IMR-90 (cell line): ENCODE data around the gene THRB. TPM values are rescaled to one million over a fixed set of nuclear protein-coding genes. Genes with fewer than 3 reads are reported as not detected.

Experiments used
- ATAC-seq: fragments of 200-7000 bp; cut with Tn5 transposase; 2 replicates; pipeline ENCODE4 v1.9.1; 2020; ENCODE audit warnings: low read depth, mild to moderate bottlenecking, moderate library complexity
- BruUV-seq: library from RNA; stranded (reverse); fragments of 400-500 nt; replicated peaks from 2 replicates; lab custom pipeline; 2021; lab: Mats Ljungman, UMichigan
- CTCF ChIA-PET: fragments of 300-600 bp; formaldehyde crosslinking; extraction: SDS; loops from one replicate; lab custom pipeline; 2021; ENCODE audit warnings: antibody characterized with exemption; lab: Yijun Ruan, JAX
- POLR2A ChIA-PET: fragments of 300-600 bp; sonication (Branson Sonifier 250); formaldehyde crosslinking; loops from one replicate; lab custom pipeline; 2022; ENCODE audit warnings: antibody characterized with exemption; ENCODE audit not compliant: unreplicated experiment; lab: Charles Lee
- DNase-seq: peaks from one replicate; pipeline ENCODE4 v3.0.0; 2013
- H2AFZ ChIP-seq: replicated peaks from 2 replicates; pipeline ENCODE3; 2013; ENCODE audit warnings: low read length, mild to moderate bottlenecking; ENCODE audit not compliant: poor library complexity
- H2AK5ac ChIP-seq: 2 replicates; pipeline ENCODE4 v1.6.1; 2013; ENCODE audit warnings: low read depth, low read length, inconsistent platforms
- H2AK9ac ChIP-seq: replicated peaks from 2 replicates; pipeline ENCODE3; 2013; ENCODE audit warnings: mild to moderate bottlenecking, low read depth, low read length, moderate library complexity; ENCODE audit not compliant: poor library complexity
- H2BK120ac ChIP-seq: 2 replicates; pipeline ENCODE4 v1.6.1; 2013; ENCODE audit warnings: low read depth, low read length, inconsistent platforms
- H2BK15ac ChIP-seq: 3 replicates; pipeline ENCODE4 v1.6.1; 2013; ENCODE audit warnings: low read depth, low read length, inconsistent platforms
- H2BK20ac ChIP-seq: 2 replicates; pipeline ENCODE4 v1.6.1; 2013; ENCODE audit warnings: low read depth, mild to moderate bottlenecking, inconsistent platforms, low read length, moderate library complexity
- H2BK5ac ChIP-seq: 2 replicates; pipeline ENCODE4 v1.6.1; 2013; ENCODE audit warnings: mild to moderate bottlenecking, low read depth, low read length, inconsistent platforms; ENCODE audit not compliant: poor library complexity, severe bottlenecking
- H3K14ac ChIP-seq: replicated peaks from 2 replicates; pipeline ENCODE4 v1.6.1; 2013; ENCODE audit warnings: low read depth, low read length, inconsistent platforms
- H3K18ac ChIP-seq: 2 replicates; pipeline ENCODE4 v1.6.1; 2013; ENCODE audit warnings: low read depth, low read length, control low read depth
- H3K23ac ChIP-seq: 2 replicates; pipeline ENCODE4 v1.6.1; 2013; ENCODE audit warnings: low read depth, low read length, inconsistent platforms
- H3K27ac ChIP-seq: 2 replicates; pipeline ENCODE4 v1.5.1; 2013; ENCODE audit warnings: mild to moderate bottlenecking, control low read depth, low read length; ENCODE audit not compliant: insufficient read depth
- H3K27me3 ChIP-seq: 2 replicates; pipeline ENCODE4 v1.6.1; 2013; ENCODE audit warnings: low read length; ENCODE audit not compliant: control insufficient read depth, insufficient read depth
- H3K36me3 ChIP-seq: 2 replicates; pipeline ENCODE4 v1.6.1; 2013; ENCODE audit warnings: low read length, mixed read lengths; ENCODE audit not compliant: control insufficient read depth, insufficient read depth
- H3K4ac ChIP-seq: 2 replicates; pipeline ENCODE4 v1.6.1; 2013; ENCODE audit warnings: low read depth, low read length, inconsistent platforms
- H3K4me1 ChIP-seq: 2 replicates; pipeline ENCODE4 v1.6.1; 2013; ENCODE audit warnings: low read length, mixed read lengths; ENCODE audit not compliant: control insufficient read depth, insufficient read depth
- H3K4me2 ChIP-seq: 2 replicates; pipeline ENCODE4 v1.6.1; 2013; ENCODE audit warnings: low read depth, mild to moderate bottlenecking, control low read depth, low read length, moderate library complexity
- H3K4me3 ChIP-seq: 2 replicates; pipeline ENCODE4 v1.5.1; 2013; ENCODE audit warnings: low read depth, mild to moderate bottlenecking, control low read depth, low read length, moderate library complexity; ENCODE audit not compliant: insufficient read depth
- H3K56ac ChIP-seq: 2 replicates; pipeline ENCODE4 v1.6.1; 2013; ENCODE audit warnings: low read length, inconsistent platforms; ENCODE audit not compliant: insufficient read depth; ENCODE audit errors: extremely low read depth
- H3K79me1 ChIP-seq, 2 experiments: 2 replicates each; pipeline ENCODE4 v1.6.1; 2013; ENCODE audit warnings: low read length in 2 of 2, inconsistent platforms in 1 of 2, low read depth in 1 of 2
- H3K9ac ChIP-seq: 2 replicates; pipeline ENCODE4 v1.6.1; 2013; ENCODE audit warnings: low read depth, low read length, control low read depth
- H3K9me1 ChIP-seq: 2 replicates; pipeline ENCODE4 v1.6.1; 2013; ENCODE audit warnings: low read length, inconsistent platforms; ENCODE audit not compliant: insufficient read depth
- H3K9me3 ChIP-seq: 2 replicates; pipeline ENCODE4 v1.6.1; 2013; ENCODE audit warnings: low read length; ENCODE audit not compliant: control insufficient read depth, insufficient read depth
- H4K20me1 ChIP-seq: 2 replicates; pipeline ENCODE4 v1.6.1; 2013; ENCODE audit warnings: low read length, inconsistent platforms; ENCODE audit not compliant: insufficient read depth
- H4K5ac ChIP-seq: 2 replicates; pipeline ENCODE4 v1.6.1; 2013; ENCODE audit warnings: mild to moderate bottlenecking, low read depth, low read length, control low read depth
- H4K8ac ChIP-seq, 2 experiments: 2 replicates each; pipeline ENCODE4 v1.6.1; 2013; ENCODE audit warnings: low read depth in 2 of 2, low read length in 2 of 2, control low read depth in 1 of 2, inconsistent platforms in 1 of 2
- H4K91ac ChIP-seq: 2 replicates; pipeline ENCODE4 v1.6.1; 2013; ENCODE audit warnings: low read depth, low read length, inconsistent platforms; ENCODE audit not compliant: insufficient read depth
- CEBPB ChIP-seq: IDR thresholded peaks from 2 replicates; pipeline ENCODE4 v1.6.1; 2012; ENCODE audit warnings: low read depth, low read length, improper control_type of control experiment
- CHD1 ChIP-seq: IDR thresholded peaks from 2 replicates; pipeline ENCODE4 v1.6.1; 2012; ENCODE audit warnings: low read depth, low read length, improper control_type of control experiment
- CTCF ChIP-seq: conservative IDR thresholded peaks from 2 replicates; pipeline ENCODE4 v1.5.1; 2012; ENCODE audit warnings: mild to moderate bottlenecking, low read depth, low read length, improper control_type of control experiment
- MAZ ChIP-seq: IDR thresholded peaks from 2 replicates; pipeline ENCODE4 v1.6.1; 2012; ENCODE audit warnings: low read depth, mild to moderate bottlenecking, low read length, improper control_type of control experiment, moderate library complexity, borderline replicate concordance
- MXI1 ChIP-seq: IDR thresholded peaks from 2 replicates; pipeline ENCODE4 v1.6.1; 2012; ENCODE audit warnings: low read depth, mild to moderate bottlenecking, low read length, moderate library complexity, borderline replicate concordance
- NFE2L2 ChIP-seq: fragments of 150-350 bp; IDR thresholded peaks from 2 replicates; pipeline ENCODE4 v1.6.1; 2016; ENCODE audit warnings: low read depth, mild to moderate bottlenecking, low read length
- POLR2A ChIP-seq: IDR thresholded peaks from 2 replicates; pipeline ENCODE4 v1.6.1; 2012; ENCODE audit warnings: mild to moderate bottlenecking, low read depth, low read length
- RAD21 ChIP-seq: IDR thresholded peaks from 2 replicates; pipeline ENCODE4 v1.6.1; 2012; ENCODE audit warnings: low read length, improper control_type of control experiment
- RFX5 ChIP-seq: IDR thresholded peaks from 2 replicates; pipeline ENCODE4 v1.8.0; 2012; ENCODE audit warnings: low read depth, mild to moderate bottlenecking, low read length, moderate library complexity
- SMC3 ChIP-seq: fragments of 150-350 bp; IDR thresholded peaks from 2 replicates; pipeline ENCODE4 v1.6.1; 2016; ENCODE audit warnings: low read depth, mild to moderate bottlenecking, antibody characterized with exemption, low read length, moderate library complexity
- WGBS, 2 experiments: methylation state at CpG; one replicate each; pipeline versions ENCODE4 v1.1.5 to v1.1.7; 2013; ENCODE audit warnings: missing lambda C conversion rate in 2 of 2; ENCODE audit not compliant: insufficient read length in 1 of 2; ENCODE audit errors: extremely low coverage in 2 of 2; 5-methylcytosine and 5-hydroxymethylcytosine counted together
- dilution Hi-C: fragments of 300-500 bp; cut with HindIII; formaldehyde crosslinking; loops from one replicate; pipeline ENCODE4 v1.14.3; 2018; ENCODE audit warnings: low sequenced_read_pairs; ENCODE audit not compliant: unreplicated experiment
- in situ Hi-C: fragments of 300-500 bp; cut with MboI; formaldehyde crosslinking; loops from 3 replicates; pipeline ENCODE4 v1.14.3; 2019; ENCODE audit warnings: low sequenced_read_pairs, inconsistent platforms, mixed read lengths
- intact Hi-C: fragments of 100-400 bp; cut with micrococcal nuclease; formaldehyde crosslinking; loops from 2 replicates; pipeline ENCODE4 v1.10.0; 2022
- polyA plus RNA-seq, 3 experiments: library from polyadenylated mRNA; depleted of rRNA; stranded (reverse); fragments of >200 nt; gene quantifications; 2 replicates each; pipeline ENCODE4 v1.2.3, GENCODE V29; 2012; ENCODE audit warnings: low replicate concordance in 1 of 3
- total RNA-seq: library from RNA; depleted of rRNA; stranded (reverse); fragments of >200 nt; gene quantifications from 2 replicates; pipeline ENCODE4 v1.2.3, GENCODE V29; 2012
- TF ChIP-seq, protein P1 (sequence below): fragments of 150-350 bp; IDR thresholded peaks from 2 replicates; pipeline ENCODE4 v1.6.1; 2016; ENCODE audit warnings: low read depth, mild to moderate bottlenecking, low read length, moderate library complexity, borderline replicate concordance
- TF ChIP-seq, protein P2 (sequence below): fragments of 150-350 bp; IDR thresholded peaks from 2 replicates; pipeline ENCODE4 v1.6.1; 2017; ENCODE audit warnings: mild to moderate bottlenecking, antibody characterized with exemption, low read length, low read depth

Gene THRB
- total and polyA plus RNA-seq, 2 of the 4 experiments (the other 2 are of a cell fraction), result under 0.01 TPM; not detected in 1

DNA sequence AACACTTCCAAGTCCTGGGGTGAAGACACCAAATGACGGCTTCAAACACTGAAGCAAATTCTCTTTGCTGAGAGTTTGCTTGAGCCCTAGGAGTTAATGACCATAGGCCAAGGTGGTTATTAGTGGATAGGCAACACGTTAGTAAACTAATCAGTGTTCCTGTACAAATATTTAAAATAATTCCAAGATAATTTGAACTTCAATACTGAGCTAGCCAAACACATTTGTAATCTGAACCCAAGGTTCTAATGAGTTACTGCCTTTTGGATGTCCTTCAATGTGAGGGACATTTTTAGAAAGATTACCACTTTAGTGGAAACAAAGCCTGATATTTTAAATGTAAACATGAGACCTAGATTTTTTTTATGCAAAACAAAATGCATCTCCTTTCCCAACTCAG, 94.6 kb downstream of the THRB start:
- Histone ChIP-seq H3K14ac (no peak overlapping the region), H3K27me3 (no peaks in the 10 kb centered on the region), H3K23ac (no peak overlapping the region), H3K4me3 (no peak overlapping the region), H4K91ac (no peak overlapping the region), H3K4me1 (no peaks in the 10 kb centered on the region), H3K4ac (no peak overlapping the region), H3K9me1 (no peaks in the 10 kb centered on the region), H2BK20ac (no peak overlapping the region), H4K20me1 (no peaks in the 10 kb centered on the region), H3K9me3 (no peaks in the 10 kb centered on the region), H3K36me3 (no peaks in the 10 kb centered on the region), H3K56ac (no peak overlapping the region), H2AK9ac (no peak overlapping the region), H2AFZ (no peak overlapping the region), H3K4me2 (no peak overlapping the region), H3K9ac (no peak overlapping the region), H4K8ac (no peak overlapping the region), H3K18ac (no peak overlapping the region), H3K27ac (no peak overlapping the region), H2AK5ac (no peak overlapping the region), H4K5ac (no peak overlapping the region), H2BK5ac (no peak overlapping the region), H3K79me1 (no peaks in the 10 kb centered on the region), H2BK120ac (no peak overlapping the region), H2BK15ac (no peak overlapping the region)
- CTCF ChIA-PET, result interaction anchor here (0.7 kb wide), 1 partner anchor 615 kb away, joined by 3 read pairs; no protein-coding TSS in a partner anchor
- DNase-seq, result no peak
- in situ Hi-C loops (no loop called here), intact Hi-C loops (loop anchor here (1.0 kb wide), 1 partner anchor 23 kb away; no protein-coding TSS in a partner anchor), dilution Hi-C loops (no loop called here)
- no peak for ATAC-seq
- BruUV-seq, result no TSS peak
- TF ChIP-seq CHD1 (no peak), POLR2A (no peak), SMC3 (no peak), RAD21 (no peak), MXI1 (no peak), CEBPB (no peak), NFE2L2 (no peak), MAZ (no peak), RFX5 (no peak), CTCF (no peak)
- TF ChIP-seq, protein P1, sequence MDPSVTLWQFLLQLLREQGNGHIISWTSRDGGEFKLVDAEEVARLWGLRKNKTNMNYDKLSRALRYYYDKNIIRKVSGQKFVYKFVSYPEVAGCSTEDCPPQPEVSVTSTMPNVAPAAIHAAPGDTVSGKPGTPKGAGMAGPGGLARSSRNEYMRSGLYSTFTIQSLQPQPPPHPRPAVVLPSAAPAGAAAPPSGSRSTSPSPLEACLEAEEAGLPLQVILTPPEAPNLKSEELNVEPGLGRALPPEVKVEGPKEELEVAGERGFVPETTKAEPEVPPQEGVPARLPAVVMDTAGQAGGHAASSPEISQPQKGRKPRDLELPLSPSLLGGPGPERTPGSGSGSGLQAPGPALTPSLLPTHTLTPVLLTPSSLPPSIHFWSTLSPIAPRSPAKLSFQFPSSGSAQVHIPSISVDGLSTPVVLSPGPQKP, result no peak
- TF ChIP-seq, protein P2, sequence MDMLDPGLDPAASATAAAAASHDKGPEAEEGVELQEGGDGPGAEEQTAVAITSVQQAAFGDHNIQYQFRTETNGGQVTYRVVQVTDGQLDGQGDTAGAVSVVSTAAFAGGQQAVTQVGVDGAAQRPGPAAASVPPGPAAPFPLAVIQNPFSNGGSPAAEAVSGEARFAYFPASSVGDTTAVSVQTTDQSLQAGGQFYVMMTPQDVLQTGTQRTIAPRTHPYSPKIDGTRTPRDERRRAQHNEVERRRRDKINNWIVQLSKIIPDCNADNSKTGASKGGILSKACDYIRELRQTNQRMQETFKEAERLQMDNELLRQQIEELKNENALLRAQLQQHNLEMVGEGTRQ, result no peak
- POLR2A ChIA-PET, result no interaction called here
- WGBS, 2 experiments, result no CpG with 5 or more reads among the region's 2 CpGs
